Measurements from ENCODE around the gene TDRD9.

TDRD9 gene

DNA sequence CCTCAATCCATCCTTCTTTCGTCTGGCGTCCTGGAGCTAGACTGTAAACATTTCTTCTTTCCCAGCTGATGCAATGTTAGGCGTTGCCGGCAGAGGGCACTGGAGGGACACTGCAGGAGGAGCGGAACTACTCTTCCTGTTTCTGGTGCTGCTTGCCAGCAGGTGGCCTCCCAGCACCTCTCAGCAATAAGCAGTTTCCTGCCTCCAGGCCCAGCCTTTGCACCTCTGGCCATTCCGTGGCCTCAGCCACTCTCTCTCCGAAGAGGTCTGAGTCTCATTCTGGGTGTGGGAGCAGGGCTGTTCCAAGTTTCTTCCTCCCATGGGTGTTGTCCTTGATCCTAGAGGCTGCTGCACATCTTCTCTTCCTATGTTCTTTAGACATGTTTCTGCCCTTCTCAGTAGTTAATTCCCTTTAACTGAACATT lies 149.8 kb downstream of the TDRD9 start:
- peak; percentile 75 for DNase-seq

DNA sequence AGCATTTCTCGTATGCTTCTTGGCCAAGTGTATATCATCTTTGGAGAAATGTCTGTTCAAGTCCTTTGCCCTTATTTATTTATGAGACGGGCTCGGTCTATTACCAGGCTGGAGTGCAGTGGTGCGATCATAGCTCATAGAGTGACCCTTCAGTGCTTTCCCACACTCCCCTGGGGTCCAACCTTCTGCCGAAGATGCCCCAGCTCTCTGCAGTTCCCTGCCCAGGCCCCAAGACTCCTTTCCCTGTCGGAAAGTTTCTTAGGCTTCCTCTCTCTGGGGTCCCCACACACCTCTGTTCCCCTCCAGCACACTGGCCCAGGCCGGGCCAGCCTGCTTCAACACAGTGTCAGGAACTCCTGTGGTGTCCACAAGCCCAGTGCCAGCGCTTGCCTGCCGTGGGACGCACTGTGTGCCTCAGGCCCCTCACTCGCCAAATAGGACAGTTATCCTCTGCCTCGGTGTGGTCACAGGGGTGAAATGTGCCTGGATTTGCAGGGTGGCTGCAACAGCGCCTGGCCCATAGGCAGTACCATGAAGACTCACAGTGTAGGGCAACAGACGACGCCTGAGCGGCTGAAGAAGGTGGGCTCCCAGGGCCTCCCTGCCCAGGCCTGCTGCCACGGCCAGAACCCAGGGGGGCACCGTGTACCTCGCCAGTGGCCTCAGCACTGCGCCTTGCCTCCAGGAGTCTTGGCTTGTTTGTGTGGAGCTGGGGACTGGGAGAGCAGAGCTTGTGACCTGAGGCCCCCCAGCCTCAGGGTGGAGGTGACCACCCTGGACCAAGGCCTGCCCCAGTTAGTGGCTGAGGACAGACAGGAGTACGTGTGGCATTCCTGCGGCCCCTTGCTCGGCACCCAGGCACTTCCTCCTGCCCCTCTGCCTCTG lies 152.4 kb downstream of the TDRD9 start:
- no peak for DNase-seq

DNA sequence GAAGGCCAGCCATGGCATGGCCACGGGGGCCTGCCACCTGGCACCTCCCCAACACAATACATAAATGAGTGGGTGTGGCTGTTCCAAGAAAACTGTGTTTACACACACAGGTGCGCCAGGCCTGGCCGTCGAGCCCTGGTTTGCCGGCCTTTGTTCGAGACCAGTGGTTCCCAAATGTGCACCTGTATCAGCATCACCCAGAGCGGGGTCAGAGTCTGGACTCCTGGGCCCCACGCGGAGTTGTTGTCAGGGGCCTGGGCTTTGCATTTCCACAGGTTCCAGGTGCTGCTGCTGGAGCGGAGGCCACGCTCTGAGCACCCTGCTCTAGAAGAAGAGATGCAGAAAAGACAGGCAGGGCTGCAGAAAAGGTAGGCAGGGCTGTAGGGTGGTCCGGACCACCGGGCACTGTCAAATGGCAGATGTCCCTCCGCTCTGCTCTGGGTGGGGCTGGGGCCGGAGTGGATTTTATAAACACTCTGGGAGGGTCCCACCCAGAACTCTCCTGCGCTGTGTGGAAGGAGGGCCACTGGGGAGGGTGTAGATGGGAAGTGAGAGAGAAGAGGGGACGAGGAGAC lies 153.1 kb downstream of the TDRD9 start:
- DNase-seq = no peak

DNA sequence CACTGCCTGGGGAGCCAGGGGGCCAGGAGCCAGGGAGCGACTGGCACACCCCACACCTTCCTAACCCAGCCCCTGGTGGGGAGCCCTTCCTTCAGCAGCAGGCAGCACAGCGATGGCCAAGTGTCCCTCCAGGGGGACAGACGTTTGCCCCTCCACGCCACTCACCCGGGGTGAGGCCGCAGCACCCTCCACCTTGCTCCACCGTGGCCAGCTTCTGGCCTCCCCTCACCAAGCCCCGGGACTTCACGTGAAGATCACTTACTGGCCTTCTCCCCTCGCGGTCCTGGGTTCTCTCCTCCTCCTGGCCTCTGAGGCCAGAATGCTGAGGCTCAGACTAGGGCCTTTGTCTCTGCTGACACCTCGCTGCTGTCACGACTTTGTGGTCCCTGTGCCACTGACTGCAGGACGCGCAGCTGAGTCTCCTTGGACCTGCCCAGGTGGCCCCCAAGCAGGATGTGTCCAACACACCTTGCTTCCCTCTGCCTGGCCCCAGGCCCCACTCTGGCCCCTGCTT lies 153.8 kb downstream of the TDRD9 start:
- no peak for DNase-seq

DNA sequence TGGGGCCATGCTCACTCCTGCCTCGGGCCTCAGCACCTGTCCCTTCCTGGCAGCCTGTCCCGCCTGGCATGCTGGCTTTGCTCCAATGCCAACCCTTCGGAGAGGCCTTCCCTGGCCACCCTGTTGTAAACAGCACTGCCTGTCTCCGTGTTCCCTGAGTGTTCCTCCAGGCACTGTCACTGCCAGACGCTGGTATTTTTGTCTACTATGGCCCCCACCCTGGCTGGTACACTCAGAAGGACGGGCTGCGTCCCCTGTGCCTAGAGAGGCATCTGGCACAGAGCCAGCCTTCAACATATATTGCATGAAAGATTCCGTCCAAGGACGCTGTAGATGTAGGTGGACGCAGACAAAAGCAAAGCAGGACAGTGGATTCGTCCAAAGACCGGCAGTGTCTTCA lies 154.6 kb downstream of the TDRD9 start:
- no peak for DNase-seq

DNA sequence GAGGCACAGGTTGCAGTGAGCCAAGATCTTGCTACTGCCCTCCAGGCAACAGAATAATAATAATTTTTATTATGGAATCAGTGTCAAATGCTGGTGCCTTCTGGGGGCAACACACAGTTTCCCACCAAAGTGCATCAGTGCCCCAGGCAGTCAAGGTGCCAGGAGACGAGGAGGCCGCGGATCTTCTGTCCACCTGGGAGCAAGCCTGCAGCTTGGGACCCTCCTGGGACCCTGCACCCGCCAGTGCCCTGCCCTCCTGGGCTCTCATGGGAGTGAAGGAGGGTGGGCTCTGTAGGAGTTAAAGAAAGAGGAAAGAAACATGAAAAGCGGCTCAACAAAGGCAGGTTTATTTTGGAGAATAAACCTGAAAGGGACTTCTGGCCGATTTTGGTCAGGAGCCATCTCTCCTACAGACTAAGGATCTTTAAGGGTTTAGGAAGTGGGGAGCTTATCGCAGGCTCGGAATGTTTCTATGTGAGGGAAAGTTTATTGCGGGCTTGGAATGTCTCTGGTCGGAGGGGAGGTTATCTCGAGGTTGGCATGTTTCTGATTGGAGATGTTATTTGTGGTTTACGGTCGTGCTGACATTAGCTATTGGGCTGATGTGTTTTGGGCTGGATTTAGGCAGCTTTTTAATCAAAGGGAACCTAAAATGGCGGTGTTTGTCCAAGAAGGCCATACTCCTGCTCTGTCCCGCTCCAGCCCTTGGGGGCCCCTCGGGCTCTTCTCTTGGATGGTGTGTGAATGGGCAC lies 156.2 kb downstream of the TDRD9 start:
- DNase-seq = no peak

DNA sequence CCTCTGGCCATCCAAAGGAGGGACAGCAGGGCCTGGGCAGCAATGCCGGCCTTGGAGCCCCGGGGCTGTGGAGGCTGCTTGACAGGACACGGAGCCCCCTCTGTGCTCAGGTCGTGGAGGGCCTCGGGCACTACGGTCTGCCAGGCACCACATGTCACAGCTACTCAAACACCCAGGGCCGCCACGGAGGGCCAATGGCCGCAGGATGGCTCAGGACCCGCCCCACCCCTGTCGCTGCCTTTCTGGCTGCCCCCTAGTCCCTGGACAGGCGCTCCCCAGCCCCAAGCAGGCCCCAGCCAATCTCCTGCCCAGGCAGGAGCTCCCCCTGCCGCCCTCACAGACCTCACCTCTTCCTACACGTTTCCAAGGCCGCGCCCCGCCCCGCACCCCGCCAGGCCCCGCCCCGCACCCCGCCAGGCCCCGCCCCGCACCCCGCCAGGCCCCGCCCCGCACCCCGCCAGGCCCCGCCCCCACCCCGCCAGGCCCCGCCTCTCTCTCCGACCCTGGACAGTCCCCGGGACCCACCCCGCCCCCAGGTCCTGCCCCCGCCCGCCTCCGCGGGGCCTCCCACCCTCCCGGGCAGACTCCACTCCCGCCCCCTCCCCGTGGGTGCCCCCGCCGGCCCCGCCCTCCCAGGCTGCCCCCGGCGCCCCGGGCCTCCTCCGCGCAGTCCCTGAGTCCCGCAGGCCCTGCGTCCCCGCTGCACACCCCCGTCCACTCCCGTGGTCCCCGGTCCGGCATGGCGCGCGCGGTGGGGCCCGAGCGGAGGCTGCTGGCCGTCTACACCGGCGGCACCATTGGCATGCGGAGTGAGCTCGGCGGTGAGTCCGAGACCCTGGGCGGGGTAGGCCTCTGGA lies 157.0 kb downstream of the TDRD9 start, which contains the start of gene ASPG:
TSS of gene ASPG (plus strand) at position 669 of the 857 bp plus-strand sequence. CDS start at position 740, 71 bp downstream.
- DNase-seq = no peak

DNA sequence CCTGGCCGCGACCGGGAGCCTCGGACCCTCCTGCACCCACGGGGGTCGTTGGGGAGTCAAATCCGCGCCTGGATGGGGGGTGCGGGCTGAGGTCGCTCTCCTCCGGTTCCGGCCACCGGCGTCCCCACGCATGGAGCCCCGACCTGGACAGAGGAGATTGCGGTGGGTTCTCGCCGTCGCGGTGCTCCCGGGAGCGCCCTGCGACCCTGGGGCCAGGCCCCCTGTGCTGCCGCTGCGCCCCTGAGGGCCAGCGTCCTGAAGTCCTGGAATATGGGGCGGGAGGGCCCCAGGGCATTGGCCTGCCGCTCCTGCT lies 157.6 kb downstream of the TDRD9 start:
- DNase-seq = no peak

DNA sequence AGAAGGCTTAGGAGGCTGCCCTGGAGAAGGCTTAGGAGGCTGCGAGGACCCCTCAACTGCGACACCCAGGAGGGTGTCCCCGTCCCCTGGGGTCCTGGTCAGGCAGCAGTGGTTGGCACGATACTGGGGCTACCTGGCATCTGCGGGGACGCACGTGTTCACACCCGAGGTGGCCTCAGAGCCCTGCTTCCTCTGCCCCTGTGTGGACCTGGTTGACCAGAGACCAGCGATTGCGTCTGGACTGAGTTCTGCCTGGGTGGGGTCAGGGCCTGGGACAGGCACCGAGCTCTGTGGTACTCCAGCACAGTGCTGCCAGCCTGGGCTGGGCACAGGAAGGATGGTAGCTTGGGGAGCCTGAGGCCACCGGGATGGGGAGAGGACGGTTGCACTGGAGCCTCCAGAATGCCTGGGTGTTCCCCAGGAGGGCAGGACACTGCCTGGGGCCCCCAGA lies 158.0 kb downstream of the TDRD9 start:
- DNase-seq = no peak

DNA sequence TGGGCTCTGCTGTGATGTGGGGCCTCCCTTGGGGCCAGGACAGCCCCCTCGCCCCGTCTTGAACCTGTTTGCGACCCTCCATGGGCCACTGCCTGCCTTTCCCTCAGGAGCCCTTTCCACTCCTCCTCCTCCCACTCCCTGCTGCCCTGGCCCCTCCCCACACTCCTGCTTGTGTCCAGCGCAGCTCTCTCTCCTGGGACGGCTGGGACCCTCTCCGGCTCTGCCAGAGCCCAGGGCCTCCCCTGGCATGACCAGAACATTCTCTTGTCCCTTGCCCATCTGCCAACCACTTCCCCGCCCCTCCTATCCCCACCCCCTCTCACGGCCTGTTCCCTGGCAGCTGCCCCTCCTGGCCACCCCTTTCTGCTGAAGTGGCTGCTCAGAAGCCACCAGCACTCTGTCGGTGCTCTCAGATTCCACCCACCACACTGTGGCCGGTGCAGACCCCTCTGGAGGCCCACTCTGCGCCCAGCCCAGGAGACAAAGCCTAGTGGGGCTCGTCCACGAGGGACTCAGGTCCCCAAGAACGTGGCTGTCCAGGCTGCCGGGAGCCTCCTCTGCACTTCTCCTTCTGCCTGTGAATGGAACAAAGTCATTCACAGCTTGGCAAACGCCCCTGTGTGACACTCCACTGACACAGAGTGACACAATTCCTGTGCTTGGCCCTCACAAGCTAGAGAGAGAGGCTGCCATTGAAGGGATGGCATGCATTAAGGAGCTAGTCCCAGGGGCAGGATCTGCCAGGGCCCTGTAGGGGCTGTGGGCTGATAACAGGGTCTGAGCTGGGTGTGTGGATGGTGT lies 158.6 kb downstream of the TDRD9 start:
- no peak for DNase-seq

DNA sequence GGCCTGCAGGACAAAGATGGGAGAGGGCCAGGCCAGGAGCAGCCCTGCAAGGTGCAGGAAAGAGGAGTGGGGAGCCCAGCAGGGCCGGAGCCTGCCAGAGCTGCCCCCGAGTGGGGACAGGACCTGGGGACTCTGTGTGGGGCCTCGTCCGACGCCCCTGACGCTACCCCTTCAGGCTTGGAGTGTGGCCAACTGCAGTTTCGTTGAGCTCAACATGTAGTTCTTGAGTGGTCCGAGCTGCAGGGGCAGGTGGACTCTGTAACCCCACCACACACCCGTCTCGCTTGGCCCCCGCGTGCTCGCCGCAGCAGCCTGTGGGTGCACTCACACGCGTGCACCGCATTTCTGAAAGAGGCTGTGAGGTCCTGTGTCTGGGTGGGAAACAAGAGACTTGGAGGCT lies 159.2 kb downstream of the TDRD9 start:
- no peak for DNase-seq

DNA sequence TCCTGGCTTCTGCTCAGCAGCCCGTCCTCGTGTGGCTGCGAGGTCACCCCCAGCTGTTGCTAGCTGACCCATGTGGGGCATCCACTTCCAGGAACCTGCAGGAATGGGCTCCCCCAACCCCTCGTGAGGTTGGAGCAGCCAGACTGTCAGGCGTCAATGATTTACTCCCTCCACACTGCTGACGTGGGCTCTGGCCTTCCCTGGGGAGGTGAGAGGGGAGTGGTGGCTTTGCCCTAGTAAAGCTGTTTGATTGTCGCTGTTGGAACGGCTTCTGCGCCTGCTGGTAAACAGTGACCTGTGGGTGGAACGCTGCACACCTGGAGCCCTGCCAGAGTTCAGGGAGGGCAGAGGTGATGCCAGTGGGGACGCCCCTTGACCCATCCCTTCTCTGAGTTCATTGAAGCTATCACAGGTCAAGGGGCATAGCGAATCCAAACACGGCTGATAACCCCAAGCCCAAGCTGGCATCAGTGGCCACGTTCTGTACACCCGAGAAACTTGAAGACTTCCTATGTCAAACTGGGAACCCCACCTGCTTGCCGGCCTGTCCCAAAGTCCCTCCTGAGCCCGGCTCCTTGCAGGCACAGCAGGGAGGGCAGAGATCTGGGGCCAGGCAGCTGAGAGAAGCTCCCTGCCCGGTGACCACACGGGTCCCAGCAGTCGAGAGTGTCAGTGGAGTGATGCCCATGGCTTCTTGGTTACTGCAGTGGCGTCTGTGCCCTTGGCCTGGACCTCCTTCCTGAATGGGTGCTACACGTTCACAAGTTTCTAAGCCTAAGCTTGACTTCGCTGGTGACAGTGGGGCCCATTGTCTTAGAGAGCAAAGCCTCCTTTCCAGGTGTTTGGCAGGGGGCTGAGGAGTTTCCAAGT lies 160.0 kb downstream of the TDRD9 start:
- no peak for DNase-seq

DNA sequence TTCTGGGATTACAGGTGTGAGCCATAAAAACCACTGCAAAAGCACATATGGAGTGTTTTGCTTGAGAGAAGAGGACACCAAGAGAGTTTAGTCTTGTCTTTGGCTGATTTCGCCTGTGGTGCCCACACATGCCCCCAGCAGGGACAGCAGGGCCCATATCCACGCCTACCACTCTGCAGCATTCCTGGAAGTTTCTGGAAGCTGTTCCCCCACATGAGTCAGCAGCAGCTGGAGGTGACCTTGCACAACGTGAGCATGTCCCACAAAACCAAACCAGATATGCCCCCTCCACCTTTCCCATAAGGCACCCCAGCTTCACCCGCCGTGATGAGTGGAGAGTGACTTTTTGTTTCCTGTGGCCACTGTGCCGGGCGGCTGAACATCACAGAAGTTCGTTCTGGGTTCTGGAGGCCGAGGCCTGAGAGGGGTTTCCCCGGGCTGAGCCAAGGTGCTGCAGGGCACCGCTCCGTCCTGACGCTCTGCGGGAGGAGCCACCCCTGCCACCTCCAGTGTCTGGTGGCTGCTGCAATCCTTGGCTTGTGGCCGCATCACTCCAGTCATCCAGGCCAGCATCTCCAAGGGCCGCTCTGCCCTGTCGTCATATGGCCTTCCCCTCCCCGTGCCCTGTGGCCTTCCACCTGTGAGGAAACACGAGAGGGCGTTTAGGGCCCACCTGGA lies 162.0 kb downstream of the TDRD9 start:
- DNase-seq = no peak

DNA sequence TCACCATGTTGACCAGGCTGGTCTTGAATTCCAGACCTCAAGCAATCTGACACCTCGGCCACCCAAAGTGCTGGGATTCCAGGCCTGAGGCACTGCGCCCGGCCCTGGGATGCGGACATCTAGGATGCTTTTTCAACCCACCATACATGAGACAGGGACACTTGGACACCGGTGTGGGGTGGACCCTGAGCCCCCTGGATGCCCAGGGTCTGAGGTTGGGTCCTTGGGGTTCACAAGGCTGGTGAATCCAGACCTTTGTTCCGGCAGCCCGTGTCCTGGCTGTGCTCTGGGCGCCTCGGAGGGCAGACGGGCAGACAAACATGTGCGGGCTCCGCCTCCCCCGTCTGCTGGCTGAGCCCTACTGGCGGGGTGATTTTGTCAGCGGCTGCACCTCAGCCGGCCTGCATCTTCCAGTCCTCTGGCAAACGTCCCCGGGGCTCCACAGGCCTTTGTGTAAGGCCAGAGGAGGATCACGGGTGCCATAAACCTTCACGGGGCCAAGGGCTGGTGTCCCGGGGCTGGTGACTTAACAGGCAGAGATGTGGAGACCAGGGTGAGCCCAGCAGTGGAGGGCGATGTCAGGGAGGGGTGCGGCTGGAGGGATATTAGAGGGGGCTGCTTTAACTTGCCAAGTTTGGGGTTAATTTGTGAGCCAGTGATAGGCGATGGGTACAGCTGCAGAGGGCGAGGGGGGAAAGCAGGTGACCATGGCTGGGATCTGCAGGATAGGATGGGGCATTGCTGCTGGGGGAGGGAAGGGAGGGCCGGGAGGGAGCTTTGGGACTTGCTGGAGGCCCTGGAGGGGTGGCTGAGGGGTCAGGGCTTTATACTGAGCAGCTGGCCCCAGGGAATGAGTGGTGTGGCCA lies 163.0 kb downstream of the TDRD9 start:
- no peak for DNase-seq

DNA sequence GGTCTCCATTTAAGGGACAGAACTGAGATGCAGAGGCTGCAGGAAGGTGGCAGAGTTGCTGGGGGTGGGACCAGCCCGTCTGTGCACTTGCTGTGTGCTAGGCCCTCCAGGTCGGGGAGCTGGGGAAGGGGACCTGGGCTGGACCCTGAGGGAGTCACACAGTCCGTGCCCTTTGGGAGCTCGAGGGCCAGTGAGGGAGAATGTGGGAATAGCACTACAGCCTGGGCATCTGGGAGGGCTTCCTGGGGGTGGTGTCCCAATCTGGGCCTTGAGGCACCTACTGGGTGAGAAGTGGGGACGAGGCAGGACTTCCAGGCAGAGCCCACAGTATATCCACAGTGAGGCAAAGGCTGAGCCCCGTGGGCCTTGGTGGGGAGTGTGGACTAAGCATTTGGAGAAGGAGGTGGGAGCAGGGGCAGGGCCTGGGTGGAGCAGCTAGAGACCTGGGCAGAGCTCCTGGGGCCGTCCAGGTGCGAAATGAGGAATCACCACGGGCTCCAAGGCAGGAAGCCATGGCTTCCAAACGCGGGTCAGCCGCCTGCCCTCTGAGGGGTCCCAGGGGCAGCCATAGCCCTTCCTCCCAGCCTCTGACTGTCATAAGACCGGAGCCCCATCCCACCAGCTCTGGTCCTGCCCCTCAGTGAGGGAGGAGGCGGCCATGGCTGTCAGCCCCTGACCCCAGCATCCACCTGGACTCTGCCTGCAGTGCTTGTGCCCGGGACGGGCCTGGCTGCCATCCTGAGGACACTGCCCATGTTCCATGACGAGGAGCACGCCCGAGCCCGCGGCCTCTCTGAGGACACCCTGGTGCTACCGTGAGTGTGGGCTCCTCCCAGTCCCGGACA lies 163.9 kb downstream of the TDRD9 start:
- DNase-seq = no peak

DNA sequence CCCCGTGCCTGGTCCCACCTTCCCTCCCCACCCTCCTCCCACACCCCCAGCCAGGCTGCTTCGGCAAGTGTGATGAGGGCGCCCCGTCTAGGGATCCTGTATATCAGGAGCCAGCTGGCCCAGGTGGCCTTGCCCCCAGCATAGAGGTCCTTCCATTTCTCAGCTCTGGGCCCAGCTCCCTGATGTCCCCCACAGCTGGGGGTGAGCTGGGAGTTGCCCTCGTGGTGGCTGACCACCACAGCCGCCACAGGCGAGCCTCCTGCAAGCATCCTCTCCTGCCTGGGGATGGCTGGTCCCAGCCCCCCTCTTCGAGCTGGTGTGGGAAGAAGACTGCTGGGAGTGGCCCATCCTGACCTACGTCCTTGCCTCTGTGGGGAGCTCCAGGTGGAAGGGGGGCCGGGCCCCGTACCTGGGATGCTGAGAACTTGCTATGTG lies 164.7 kb downstream of the TDRD9 start:
- DNase-seq = no peak

DNA sequence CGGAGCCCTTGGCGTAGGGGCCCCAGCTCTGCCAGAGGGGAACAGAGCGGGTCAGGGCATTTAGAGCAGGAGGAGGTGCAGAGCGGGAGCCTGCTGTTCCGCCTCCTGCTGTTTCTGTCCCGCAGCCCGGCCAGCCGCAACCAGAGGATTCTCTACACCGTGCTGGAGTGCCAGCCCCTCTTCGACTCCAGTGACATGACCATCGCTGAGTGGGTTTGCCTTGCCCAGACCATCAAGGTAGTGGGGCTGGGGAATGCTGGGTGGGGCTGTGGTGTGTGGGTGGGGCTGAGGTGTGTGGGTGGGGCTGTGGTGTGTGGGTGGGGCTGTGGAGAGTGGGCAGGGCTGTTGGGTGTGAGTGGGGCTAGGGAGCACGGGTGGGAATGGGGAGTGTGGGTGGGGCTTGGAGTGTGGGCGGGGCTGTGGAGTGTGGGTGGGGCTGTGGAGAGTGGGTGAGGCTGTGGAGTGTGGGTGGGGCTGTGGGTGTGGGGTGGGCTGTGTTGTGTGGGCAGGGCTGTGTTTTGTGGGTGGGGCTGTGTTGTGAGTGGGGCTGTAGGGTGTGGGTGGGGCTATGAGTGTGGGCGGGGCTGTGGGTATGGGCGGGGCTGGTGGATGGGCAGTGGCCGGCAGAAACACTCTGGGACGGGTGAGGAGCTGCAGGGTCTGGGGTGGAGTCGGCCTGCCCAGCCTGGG lies 165.3 kb downstream of the TDRD9 start:
- DNase-seq = no peak
